Large intestine (tissue), 3 donors: ENCODE data around the gene SLC16A3. TPM values are rescaled to one million over a fixed set of nuclear protein-coding genes. Genes with fewer than 3 reads are reported as not detected.
"Not testable (repeated sequence)": the region's sequence is repeated elsewhere in the genome, so short reads cannot be mapped to it uniquely, and the experiment has no call there.

Experiments
- DNase-seq, 2 donors: peaks; one replicate each; pipeline versions ENCODE4 v3.0.0 to v3.0.0-alpha.2; 2013
- H3K27ac ChIP-seq: one replicate; pipeline ENCODE4 v1.5.1; 2013; ENCODE audit warnings: low read length
- H3K27me3 ChIP-seq: 2 replicates; pipeline ENCODE4 v1.6.1; 2013; ENCODE audit warnings: low read length; ENCODE audit not compliant: control insufficient read depth, insufficient read depth
- H3K36me3 ChIP-seq: 2 replicates; pipeline ENCODE4 v1.6.1; 2013; ENCODE audit warnings: low read length; ENCODE audit not compliant: control insufficient read depth, insufficient read depth
- H3K4me1 ChIP-seq: one replicate; pipeline ENCODE4 v1.6.1; 2013; ENCODE audit warnings: low read length; ENCODE audit not compliant: control insufficient read depth, insufficient read depth
- H3K4me3 ChIP-seq: one replicate; pipeline ENCODE4 v1.5.1; 2013; ENCODE audit warnings: low read length
- H3K9me3 ChIP-seq: one replicate; pipeline ENCODE4 v1.6.1; 2013; ENCODE audit warnings: mild to moderate bottlenecking, low read depth, low read length, moderate library complexity; ENCODE audit not compliant: control insufficient read depth
- WGBS: methylation state at CpG from one replicate; pipeline ENCODE4 v1.1.5; 2013; ENCODE audit warnings: low lambda C conversion rate; ENCODE audit not compliant: insufficient coverage; 5-methylcytosine and 5-hydroxymethylcytosine counted together
- polyA plus RNA-seq: library from polyadenylated mRNA; unstranded; fragments of 120-200 nt; gene quantifications from one replicate; pipeline ENCODE4 v1.2.1, GENCODE V29; 2013

The SLC16A3 gene
- polyA plus RNA-seq, 1 donor, result 19.5 TPM

- Histone ChIP-seq H3K36me3 (peaks cover 89% of the 10 kb centered on the region), H3K4me3 (no peak overlapping the region), H3K9me3 (peaks cover 12% of the 10 kb centered on the region), H3K27me3 (no peaks in the 10 kb centered on the region), H3K27ac (no peak overlapping the region), H3K4me1 (no peaks in the 10 kb centered on the region)
- WGBS, result no CpG with 5 or more reads among the region's 33 CpGs
- DNase-seq, result no peak
Measured at GRCh38 chr17:82249896-82250581, 21.2 kb downstream of the SLC16A3 start.

GRCh38 chr17:82250868-82251500, 22.1 kb downstream of the SLC16A3 start:
- Histone ChIP-seq H3K27me3 (no peaks in the 10 kb centered on the region), H3K9me3 (peaks cover 13% of the 10 kb centered on the region), H3K4me3 (no peak overlapping the region), H3K4me1 (no peaks in the 10 kb centered on the region), H3K36me3 (peaks cover 88% of the 10 kb centered on the region), H3K27ac (no peak overlapping the region)
- DNase-seq, result no peak
- 80% methylated on average over 2 of the region's 25 CpGs for whole genome bisulfite sequencing

GRCh38 chr17:82252511-82253178, 23.8 kb downstream of the SLC16A3 start:
- Histone ChIP-seq H3K4me3 (no peak overlapping the region), H3K27ac (no peak overlapping the region), H3K27me3 (no peaks in the 10 kb centered on the region), H3K36me3 (peaks cover 83% of the 10 kb centered on the region), H3K9me3 (peaks cover 13% of the 10 kb centered on the region), H3K4me1 (no peaks in the 10 kb centered on the region)
- WGBS, result 97% methylated on average over 6 of the region's 28 CpGs
- no peak for DNase-seq

- H3K4me1 ChIP-seq, result no peaks in the 10 kb centered on the region
- H3K4me3 ChIP-seq, result no peak overlapping the region
- no CpG with 5 or more reads among the region's 12 CpGs for WGBS
- H3K9me3 ChIP-seq, result peaks cover 13% of the 10 kb centered on the region
- no peak for DNase-seq
- H3K36me3 ChIP-seq, result peaks cover 82% of the 10 kb centered on the region
- no peaks in the 10 kb centered on the region for H3K27me3 ChIP-seq
- H3K27ac ChIP-seq, result no peak overlapping the region
Measured at GRCh38 chr17:82253179-82253544, 24.3 kb downstream of the SLC16A3 start.

GRCh38 chr17:82254096-82254495, 25.3 kb downstream of the SLC16A3 start:
- not testable (repeated sequence) for H3K27me3 ChIP-seq, H3K4me1 ChIP-seq, H3K27ac ChIP-seq, DNase-seq, H3K4me3 ChIP-seq
- H3K9me3 ChIP-seq, result peaks cover 13% of the 10 kb centered on the region
- no CpG with 5 or more reads among the region's 39 CpGs for WGBS
- peaks cover 80% of the 10 kb centered on the region for H3K36me3 ChIP-seq

- H3K4me1 ChIP-seq, H3K27me3 ChIP-seq, H3K4me3 ChIP-seq, H3K27ac ChIP-seq, DNase-seq: not testable (repeated sequence)
- Histone ChIP-seq H3K9me3 (peaks cover 13% of the 10 kb centered on the region), H3K36me3 (peaks cover 80% of the 10 kb centered on the region)
- WGBS, result no CpG with 5 or more reads among the region's 33 CpGs
Measured at GRCh38 chr17:82254746-82255145, 25.9 kb downstream of the SLC16A3 start.

GRCh38 chr17:82255402-82255972, 26.6 kb downstream of the SLC16A3 start:
- Histone ChIP-seq H3K4me1 (no peaks in the 10 kb centered on the region), H3K27ac (no peak overlapping the region), H3K9me3 (peaks cover 13% of the 10 kb centered on the region), H3K27me3 (no peaks in the 10 kb centered on the region), H3K36me3 (peaks cover 78% of the 10 kb centered on the region), H3K4me3 (no peak overlapping the region)
- DNase-seq, result no peak
- 67% methylated on average over 1 of the region's 15 CpGs for WGBS

GRCh38 chr17:82256242-82256885, 27.5 kb downstream of the SLC16A3 start:
- H3K36me3 ChIP-seq, result peaks cover 78% of the 10 kb centered on the region
- H3K9me3 ChIP-seq, result peaks cover 13% of the 10 kb centered on the region
- H3K27me3 ChIP-seq, result no peaks in the 10 kb centered on the region
- no peak for DNase-seq
- H3K27ac ChIP-seq, result no peak overlapping the region
- H3K4me1 ChIP-seq, result no peaks in the 10 kb centered on the region
- 96% methylated on average over 5 of the region's 14 CpGs for WGBS
- H3K4me3 ChIP-seq, result no peak overlapping the region

GRCh38 chr17:82257473-82257872, 28.6 kb downstream of the SLC16A3 start:
- H3K9me3 ChIP-seq, result peaks cover 13% of the 10 kb centered on the region
- H3K36me3 ChIP-seq, result peaks cover 77% of the 10 kb centered on the region
- no peaks in the 10 kb centered on the region for H3K4me1 ChIP-seq
- DNase-seq, result peak in 1 of 2 donors; percentile 38
- WGBS, result no CpG with 5 or more reads among the region's 10 CpGs
- H3K4me3 ChIP-seq, result no peak overlapping the region
- no peak overlapping the region for H3K27ac ChIP-seq
- H3K27me3 ChIP-seq, result no peaks in the 10 kb centered on the region

- Histone ChIP-seq H3K9me3 (peaks cover 13% of the 10 kb centered on the region), H3K36me3 (peaks cover 76% of the 10 kb centered on the region), H3K4me3 (no peak overlapping the region), H3K27me3 (no peaks in the 10 kb centered on the region), H3K4me1 (no peaks in the 10 kb centered on the region), H3K27ac (no peak overlapping the region)
- WGBS, result 86% methylated on average over 1 of the region's 5 CpGs
- DNase-seq, result no peak
Measured at GRCh38 chr17:82258555-82258954, 29.7 kb downstream of the SLC16A3 start.
